Thymus (tissue), 11 donors: Measurements from ENCODE around the gene LDLRAD1. TPM values are rescaled to one million over a fixed set of nuclear protein-coding genes. Genes with fewer than 3 reads are reported as not detected.
"Not testable (repeated sequence)": the region's sequence is repeated elsewhere in the genome, so short reads cannot be mapped to it uniquely, and the experiment has no call there.

Experiments
- DNase-seq, 9 donors: peaks; one replicate each; pipeline ENCODE4 v3.0.0-alpha.2; 2013; ENCODE audit warnings: low spot score in 9 of 9, low read depth in 6 of 9, missing footprints in 1 of 9
- H3K27ac ChIP-seq, 2 donors: one replicate each; pipeline ENCODE4 v1.5.1; 2013; ENCODE audit warnings: control low read depth in 1 of 2, low read depth in 1 of 2, low read length in 1 of 2, mild to moderate bottlenecking in 1 of 2, moderate library complexity in 1 of 2
- H3K27me3 ChIP-seq, 2 donors: one replicate each; pipeline ENCODE4 v1.5.1; 2013; ENCODE audit warnings: low read length in 1 of 2; ENCODE audit not compliant: control insufficient read depth in 2 of 2, insufficient read depth in 1 of 2
- H3K36me3 ChIP-seq, 2 donors: one replicate each; pipeline ENCODE4 v1.5.1; 2013; ENCODE audit warnings: low read length in 1 of 2, mild to moderate bottlenecking in 1 of 2, moderate library complexity in 1 of 2; ENCODE audit not compliant: control insufficient read depth in 2 of 2, insufficient read depth in 2 of 2
- H3K4me1 ChIP-seq, 2 donors: one replicate each; pipeline ENCODE4 v1.5.1; 2013; ENCODE audit warnings: low read length in 2 of 2; ENCODE audit not compliant: control insufficient read depth in 2 of 2, insufficient read depth in 2 of 2
- H3K4me3 ChIP-seq, 2 donors: one replicate each; pipeline ENCODE4 v1.5.1; 2013; ENCODE audit warnings: low read length in 2 of 2, control low read depth in 1 of 2, mild to moderate bottlenecking in 1 of 2
- H3K9me3 ChIP-seq, 2 donors: one replicate each; pipeline ENCODE4 v1.5.1; 2013; ENCODE audit warnings: low read length in 1 of 2, mild to moderate bottlenecking in 1 of 2; ENCODE audit not compliant: control insufficient read depth in 2 of 2, insufficient read depth in 1 of 2
- WGBS: extraction: QIAGEN DNeasy Blood & Tissue Kit; methylation state at CpG from one replicate; pipeline ENCODE4 v1.1.7; 2013; 5-methylcytosine and 5-hydroxymethylcytosine counted together
- polyA plus RNA-seq: library from polyadenylated mRNA; stranded (reverse); fragments of 200-250 nt; gene quantifications from one replicate; pipeline ENCODE4 v1.2.3, GENCODE V29; 2013
- total RNA-seq: library from RNA; stranded (reverse); fragments of 120-200 nt; gene quantifications from one replicate; pipeline ENCODE4 v1.2.4, GENCODE V29; 2013
- donor health status: healthy.

The LDLRAD1 gene
- total and polyA plus RNA-seq, 2 donors: 0.18 TPM; not detected in 1

DNA sequence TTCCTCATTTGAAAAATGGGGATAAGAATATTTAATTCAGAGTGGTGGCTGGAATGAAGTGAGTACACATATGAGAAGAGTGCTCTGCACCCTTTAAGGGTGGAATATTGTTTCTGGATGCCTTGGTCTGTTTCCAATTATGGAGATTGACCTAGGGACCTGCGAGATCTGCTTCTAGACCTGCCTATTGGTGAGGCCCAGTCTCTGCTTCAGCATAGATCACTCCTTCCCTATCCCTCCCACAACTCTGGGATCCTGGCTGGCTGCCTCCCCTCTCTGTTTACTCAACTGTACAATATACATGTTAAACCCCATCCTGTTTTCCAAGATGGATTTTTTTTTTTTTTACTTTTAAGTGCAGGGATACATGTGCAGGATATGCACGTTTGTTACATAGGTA is 6.4 kb upstream of the LDLRAD1 start:
- 97% methylated on average over 2 of the region's 2 CpGs for WGBS
- no peak for DNase-seq
- H3K36me3 ChIP-seq: peaks cover 5 to 8% of the 10 kb centered on the region in 2 donors
- H3K4me3 ChIP-seq: no peak overlapping the region
- no peaks in the 10 kb centered on the region for H3K27me3 ChIP-seq
- H3K9me3 ChIP-seq: no peaks in the 10 kb centered on the region
- H3K4me1 ChIP-seq: no peaks in the 10 kb centered on the region
- H3K27ac ChIP-seq: no peak overlapping the region

DNA sequence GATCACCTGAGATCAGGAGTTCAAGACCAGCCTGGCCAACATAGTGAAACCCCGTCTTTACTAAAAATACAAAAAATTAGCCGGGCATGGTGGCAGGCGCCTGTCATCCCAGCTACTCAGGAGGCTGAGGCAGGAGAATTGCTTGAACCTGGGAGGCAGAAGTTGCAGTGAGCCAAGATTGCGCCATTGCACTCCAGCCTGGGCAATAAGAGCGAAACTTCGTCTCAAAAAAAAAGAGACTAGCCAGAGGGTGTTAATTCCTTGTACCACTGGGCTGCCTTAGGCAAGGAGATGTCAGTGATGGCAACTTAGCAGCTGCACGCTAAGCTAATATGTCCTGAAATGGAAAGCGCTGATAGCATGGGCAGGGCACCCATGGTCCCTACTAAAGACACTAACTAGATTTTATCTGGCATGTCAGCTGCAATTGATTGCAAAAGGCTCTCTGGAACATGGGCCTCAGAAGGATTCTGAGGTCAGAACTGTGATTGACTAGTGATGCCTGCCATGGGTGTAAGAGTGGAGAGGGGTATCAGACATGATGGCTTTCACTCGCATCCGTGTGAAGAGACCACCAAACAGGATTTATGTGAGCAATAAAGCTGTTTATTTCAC is 1.7 kb upstream of the LDLRAD1 start:
- H3K27me3 ChIP-seq: peaks cover 0 to 12% of the 10 kb centered on the region in 2 donors
- H3K36me3 ChIP-seq, DNase-seq, H3K4me3 ChIP-seq, H3K4me1 ChIP-seq, H3K9me3 ChIP-seq, H3K27ac ChIP-seq: not testable (repeated sequence)
- WGBS: 93% methylated on average over 10 of the region's 10 CpGs

DNA sequence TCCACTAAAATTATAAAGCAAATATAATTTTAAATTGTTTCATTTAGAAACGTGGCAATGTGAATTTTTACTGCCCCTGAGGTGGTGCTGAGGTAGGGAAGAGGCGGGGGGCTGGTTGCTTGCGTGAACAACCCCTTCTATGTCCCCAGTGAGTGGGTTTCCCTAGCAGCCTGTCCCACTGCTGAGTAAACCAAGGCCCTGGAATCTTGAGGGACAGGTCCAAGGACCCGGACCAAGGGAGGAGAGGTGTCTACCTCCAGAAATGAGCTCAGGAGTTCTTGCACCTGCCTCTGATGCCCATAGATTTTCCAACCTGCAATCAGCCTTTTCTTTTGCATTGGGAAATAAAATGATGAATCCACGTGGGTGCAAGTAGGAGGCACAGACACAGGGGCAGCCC is 649 bp upstream of the LDLRAD1 start:
- DNase-seq: no peak
- 91% methylated on average over 5 of the region's 5 CpGs for WGBS
- peaks cover 0 to 12% of the 10 kb centered on the region in 2 donors for H3K27me3 ChIP-seq
- H3K4me1 ChIP-seq: no peaks in the 10 kb centered on the region
- no peak overlapping the region for H3K27ac ChIP-seq
- no peaks in the 10 kb centered on the region for H3K36me3 ChIP-seq
- no peak overlapping the region for H3K4me3 ChIP-seq
- no peaks in the 10 kb centered on the region for H3K9me3 ChIP-seq

DNA sequence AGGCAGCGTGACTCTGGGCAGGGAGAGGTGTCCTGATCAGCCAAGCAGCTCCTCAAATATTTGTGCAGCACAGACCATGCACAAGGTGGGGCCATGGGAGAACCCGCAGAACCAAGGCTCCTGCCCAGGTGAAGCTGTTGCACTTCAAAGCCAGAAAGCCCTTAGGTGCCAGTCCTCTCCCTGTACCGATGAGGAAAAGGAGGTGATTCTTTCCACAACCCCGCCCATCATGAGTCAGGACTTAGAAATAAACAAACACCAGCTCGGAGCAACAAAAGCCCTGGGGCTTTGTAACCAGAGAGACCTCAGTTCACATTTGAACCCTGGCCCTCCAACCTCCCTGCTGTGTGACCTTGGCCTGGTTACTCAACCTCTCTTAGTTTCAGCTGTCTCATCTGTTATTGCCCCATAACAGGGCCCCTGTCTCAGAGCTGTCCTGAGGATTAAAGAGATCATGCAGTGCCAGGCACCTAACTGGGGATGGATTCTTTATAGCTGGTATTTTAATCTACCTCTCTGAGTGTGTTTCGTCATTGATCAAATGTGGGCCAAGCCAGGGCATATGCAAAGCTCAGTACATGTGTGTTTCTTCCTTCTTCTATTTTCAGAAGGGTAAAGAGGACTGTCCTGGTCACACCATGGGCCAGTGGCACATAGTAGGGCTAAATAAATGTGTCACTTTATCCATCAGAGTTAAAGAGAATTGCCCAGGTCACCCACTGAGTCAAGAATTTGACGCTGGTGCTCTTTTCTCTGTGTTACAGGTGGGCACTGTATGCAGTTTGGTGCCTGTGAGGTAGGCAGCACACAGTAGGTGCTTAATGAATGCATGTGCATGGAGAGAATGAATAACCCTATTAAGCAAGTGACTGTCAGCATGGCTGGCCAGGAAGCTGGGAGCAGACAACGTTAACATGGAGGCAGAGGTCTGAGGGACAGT is 1.4 kb downstream of the LDLRAD1 start:
- no peak for DNase-seq
- H3K4me3 ChIP-seq: no peak overlapping the region
- 89% methylated on average over 8 of the region's 8 CpGs for WGBS
- no peaks in the 10 kb centered on the region for H3K4me1 ChIP-seq
- H3K27me3 ChIP-seq: peaks cover 0 to 12% of the 10 kb centered on the region in 2 donors
- no peaks in the 10 kb centered on the region for H3K9me3 ChIP-seq
- no peak overlapping the region for H3K27ac ChIP-seq
- no peaks in the 10 kb centered on the region for H3K36me3 ChIP-seq

DNA sequence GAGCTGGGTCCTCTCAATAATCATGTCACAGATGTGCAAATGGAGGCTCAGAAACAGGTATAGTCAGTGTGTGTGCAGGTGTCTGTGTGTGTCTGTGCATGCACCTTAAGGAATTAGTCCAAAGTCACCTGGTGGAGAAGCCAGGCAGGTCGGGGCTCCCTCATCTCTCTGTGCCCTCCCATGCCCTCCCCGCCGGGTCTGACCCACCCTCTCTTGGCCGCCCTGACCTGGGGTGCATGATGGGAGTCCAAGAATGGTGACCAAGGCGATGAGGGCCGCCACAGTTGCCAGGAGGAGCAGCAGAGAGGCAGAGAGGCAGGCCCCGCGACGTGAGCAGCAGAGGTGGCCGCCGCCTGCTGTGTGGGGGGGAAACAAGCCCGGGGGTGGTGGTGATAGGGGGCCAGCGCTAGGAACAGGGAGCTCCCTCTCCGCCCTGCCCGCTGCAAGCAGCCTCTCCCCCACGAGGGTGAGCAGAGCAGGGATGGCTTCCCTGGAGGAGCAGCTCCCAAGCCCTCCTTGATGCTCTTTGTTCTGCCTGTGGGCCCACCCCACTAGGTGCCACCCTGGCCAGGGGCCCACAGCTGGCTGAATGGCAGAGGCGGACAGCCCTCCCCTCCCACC is 3.9 kb downstream of the LDLRAD1 start:
- Histone ChIP-seq H3K36me3 (no peaks in the 10 kb centered on the region), H3K9me3 (no peaks in the 10 kb centered on the region), H3K27me3 (peaks cover 0 to 12% of the 10 kb centered on the region in 2 donors), H3K27ac (no peak overlapping the region), H3K4me1 (no peaks in the 10 kb centered on the region), H3K4me3 (no peak overlapping the region)
- DNase-seq: no peak
- WGBS: 88% methylated on average over 17 of the region's 17 CpGs

DNA sequence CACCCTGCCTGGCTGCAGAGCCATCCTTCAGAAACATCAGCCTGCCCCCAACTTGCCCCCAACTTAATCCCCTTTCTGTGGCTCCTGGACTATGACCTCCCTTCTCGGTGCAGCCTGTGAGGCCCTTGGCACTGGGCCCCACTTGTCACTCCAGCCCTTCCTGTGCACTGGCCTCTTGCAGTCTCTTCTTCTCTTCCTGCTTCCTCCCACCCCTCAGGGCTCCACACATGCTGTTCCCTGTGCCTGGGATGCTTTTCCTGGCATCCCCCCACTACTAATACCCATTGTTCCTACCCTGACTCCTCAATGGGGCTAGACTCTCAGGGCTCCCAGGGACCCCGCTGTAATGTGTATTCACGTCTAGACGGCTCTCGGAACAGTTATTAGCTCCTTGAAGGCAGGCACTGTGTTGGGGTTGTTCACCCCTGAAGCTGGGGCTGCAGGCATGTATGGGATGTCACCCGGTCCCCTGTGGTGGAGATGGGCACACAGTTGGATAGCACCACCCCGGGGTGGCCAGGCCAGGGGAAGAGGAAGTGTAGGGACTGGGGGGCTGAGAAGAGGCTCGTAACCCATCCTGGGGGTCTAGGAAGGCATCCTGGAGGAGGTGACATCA is 4.5 kb downstream of the LDLRAD1 start:
- 88% methylated on average over 8 of the region's 8 CpGs for WGBS
- Histone ChIP-seq H3K27me3 (peaks cover 0 to 12% of the 10 kb centered on the region in 2 donors), H3K4me1 (no peaks in the 10 kb centered on the region), H3K9me3 (no peaks in the 10 kb centered on the region), H3K36me3 (no peaks in the 10 kb centered on the region), H3K27ac (no peak overlapping the region), H3K4me3 (no peak overlapping the region)
- no peak for DNase-seq

DNA sequence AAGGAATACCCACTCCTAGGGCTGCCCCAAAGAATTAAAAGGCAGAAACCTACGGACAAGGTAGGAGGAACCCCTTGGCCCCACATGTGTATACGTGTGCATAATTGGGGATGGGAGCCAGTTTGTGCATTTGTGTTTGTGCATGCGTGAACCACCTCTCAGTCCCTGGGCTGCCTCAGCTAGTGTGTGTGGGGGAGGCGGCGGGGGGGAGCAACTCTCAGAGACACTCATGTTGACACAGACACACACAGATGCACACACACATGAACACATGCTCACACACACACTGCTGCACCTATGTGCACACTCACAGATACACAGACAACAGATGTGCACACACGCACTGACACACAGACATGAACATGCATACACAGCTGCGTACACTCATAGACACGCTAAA is 5.1 kb downstream of the LDLRAD1 start:
- Histone ChIP-seq H3K9me3 (no peaks in the 10 kb centered on the region), H3K4me3 (no peak overlapping the region), H3K27ac (no peak overlapping the region), H3K4me1 (no peaks in the 10 kb centered on the region), H3K36me3 (no peaks in the 10 kb centered on the region), H3K27me3 (peaks cover 0 to 7% of the 10 kb centered on the region in 2 donors)
- no peak for DNase-seq
- WGBS: 96% methylated on average over 8 of the region's 8 CpGs

DNA sequence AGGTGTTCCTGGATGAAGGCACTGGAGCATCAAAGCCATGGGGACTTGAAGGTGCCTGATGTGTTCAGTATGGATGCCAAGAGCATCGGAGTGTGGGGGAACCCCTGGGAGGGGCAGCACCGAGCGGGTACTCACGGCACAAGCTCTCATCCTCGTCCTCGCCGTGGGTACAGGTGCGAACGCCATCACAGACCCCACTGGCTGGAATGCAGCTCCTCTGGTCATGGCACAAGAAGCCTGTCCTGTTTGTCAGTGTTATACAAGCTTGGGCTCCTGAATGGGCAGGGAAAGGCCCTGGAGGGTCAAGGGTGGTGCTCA is 6.0 kb downstream of the LDLRAD1 start:
- DNase-seq: no peak
- WGBS: 96% methylated on average over 9 of the region's 9 CpGs
- no peaks in the 10 kb centered on the region for H3K36me3 ChIP-seq
- no peak overlapping the region for H3K27ac ChIP-seq
- H3K9me3 ChIP-seq: no peaks in the 10 kb centered on the region
- no peaks in the 10 kb centered on the region for H3K4me1 ChIP-seq
- H3K27me3 ChIP-seq: no peaks in the 10 kb centered on the region
- no peak overlapping the region for H3K4me3 ChIP-seq
